HL-60/S4 treated with retinoic acid at 250 ng/mL for 4 days and 3 days (cell line): ENCODE data around the gene SPATA13.

Source experiments
- in situ Hi-C: fragments of 300-500 bp; cut with MboI; formaldehyde crosslinking; loops from 2 replicates; pipeline ENCODE4 v1.7.0; 2022; ENCODE audit warnings: low sequenced_read_pairs

Gene SPATA13

GRCh38 chr13:24166561-24166960, 6.0 kb downstream of the SPATA13 start:
- in situ Hi-C loops, result no loop called here

DNA sequence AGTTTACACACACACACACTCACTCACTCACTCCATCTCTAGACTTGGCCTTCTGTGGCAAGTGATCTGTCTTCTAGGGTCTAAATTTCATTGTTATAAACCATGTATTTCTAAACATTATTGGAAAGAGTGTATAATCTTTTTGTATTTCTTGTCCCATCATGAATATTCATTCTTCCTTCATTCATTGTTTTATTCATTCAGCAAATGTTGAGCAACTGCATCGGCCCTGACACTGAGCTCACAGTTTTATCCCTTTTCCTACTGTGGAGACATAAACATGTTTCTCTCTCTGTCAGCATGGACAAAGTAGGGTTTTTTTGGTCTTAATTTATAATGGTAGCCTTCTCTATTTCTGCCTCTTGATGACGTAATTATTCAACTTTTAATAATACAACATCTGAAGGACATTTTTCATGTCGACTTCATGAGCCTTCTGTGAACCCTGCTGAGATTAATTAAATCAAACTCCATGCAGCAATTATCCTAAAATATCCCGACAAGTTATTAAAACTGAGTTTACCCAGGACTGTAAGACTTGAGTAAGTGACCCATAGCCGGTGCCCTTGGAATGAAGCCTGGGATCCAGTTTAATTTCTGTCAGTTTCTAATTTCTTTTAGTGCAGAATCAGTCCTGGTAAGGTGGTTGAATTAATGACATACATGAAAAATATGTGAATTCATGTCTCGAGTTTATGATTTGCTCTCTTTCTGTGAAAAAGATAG, 7.3 kb downstream of the SPATA13 start:
- in situ Hi-C loops, result no loop called here

GRCh38 chr13:24168392-24168750, 7.9 kb downstream of the SPATA13 start:
- in situ Hi-C loops, result no loop called here

GRCh38 chr13:24168979-24169378, 8.5 kb downstream of the SPATA13 start:
- in situ Hi-C loops, result no loop called here

GRCh38 chr13:24172071-24172470, 11.6 kb downstream of the SPATA13 start:
- in situ Hi-C loops, result no loop called here

- in situ Hi-C loops, result no loop called here
These were observed 13.3 kb downstream of the SPATA13 start for GRCh38 chr13:24173795-24174194.

- in situ Hi-C loops, result no loop called here
These were observed 15.3 kb downstream of the SPATA13 start for GRCh38 chr13:24175847-24176246.

GRCh38 chr13:24176351-24177101, 16.0 kb downstream of the SPATA13 start:
- in situ Hi-C loops, result no loop called here

GRCh38 chr13:24178847-24179485, 18.4 kb downstream of the SPATA13 start:
- in situ Hi-C loops, result no loop called here

DNA sequence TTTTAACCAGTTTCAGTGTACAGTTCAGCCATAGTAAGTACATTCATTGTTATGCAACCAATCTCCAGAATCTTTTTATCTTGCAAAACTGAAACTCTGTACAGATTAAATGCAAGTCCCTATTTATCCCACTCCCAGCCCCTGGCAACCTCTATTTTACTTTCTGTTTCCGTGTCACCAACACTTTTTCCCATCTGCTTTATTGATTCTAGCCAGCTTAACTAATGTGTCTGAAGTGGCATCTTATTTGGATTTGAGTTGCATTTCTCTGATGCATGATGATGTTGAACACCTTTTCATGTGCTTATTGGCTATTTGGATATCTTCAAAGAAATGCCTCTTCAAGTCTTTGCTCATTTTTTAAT, 18.9 kb downstream of the SPATA13 start:
- in situ Hi-C loops, result no loop called here

GRCh38 chr13:24180750-24181377, 20.3 kb downstream of the SPATA13 start:
- in situ Hi-C loops, result no loop called here

DNA sequence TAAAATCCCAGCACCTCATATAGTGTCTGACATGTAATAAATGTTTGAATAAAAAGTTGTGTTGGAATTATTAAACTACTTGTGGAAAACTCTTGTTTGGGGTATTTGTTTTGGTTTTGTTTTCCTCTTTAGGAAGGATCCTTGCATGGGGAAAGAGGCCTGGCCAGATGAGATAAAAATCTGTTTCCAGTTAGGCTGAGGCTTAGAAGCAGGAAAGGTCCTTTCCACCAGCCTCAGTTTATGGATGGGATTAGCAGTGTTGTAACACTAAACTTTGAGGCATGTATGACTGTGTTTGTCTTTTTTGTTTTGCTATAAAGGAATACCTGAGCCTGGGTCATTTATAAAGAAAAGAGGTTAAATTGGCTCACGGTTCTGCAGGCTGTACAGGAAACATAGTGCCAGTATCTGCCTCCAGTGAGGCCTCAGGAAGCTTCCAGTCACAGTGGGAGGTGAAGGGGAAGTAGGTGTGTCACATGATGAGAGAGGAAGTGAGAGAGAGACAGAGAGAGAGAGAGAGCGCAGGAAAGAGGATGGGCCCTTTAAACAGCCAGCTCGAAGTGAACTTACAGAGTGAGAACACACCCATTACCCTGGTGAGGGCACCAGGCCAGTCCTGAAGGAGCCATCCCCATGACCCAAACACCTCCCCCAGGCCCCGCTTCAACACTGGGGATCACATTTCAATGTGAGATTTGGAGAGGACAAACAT, 21.6 kb downstream of the SPATA13 start:
- in situ Hi-C loops, result no loop called here

DNA sequence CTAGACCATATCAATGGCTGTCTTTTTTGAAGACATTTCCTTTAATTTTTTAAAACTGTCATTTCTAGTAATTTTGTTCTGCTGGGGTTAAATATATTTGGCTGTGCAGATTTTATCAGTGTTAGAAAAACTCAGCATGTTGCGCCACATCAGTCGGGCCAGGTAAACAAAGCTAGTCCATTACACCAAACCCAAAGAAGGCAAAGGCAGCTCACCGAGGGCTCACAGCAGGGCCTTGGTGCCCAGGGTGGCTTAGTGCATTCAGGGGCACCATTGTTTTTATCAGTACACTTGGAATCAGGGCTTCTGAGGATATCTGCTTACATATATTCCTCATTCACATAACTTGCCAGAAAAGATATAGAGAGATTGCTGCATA, 22.2 kb downstream of the SPATA13 start:
- in situ Hi-C loops, result no loop called here

DNA sequence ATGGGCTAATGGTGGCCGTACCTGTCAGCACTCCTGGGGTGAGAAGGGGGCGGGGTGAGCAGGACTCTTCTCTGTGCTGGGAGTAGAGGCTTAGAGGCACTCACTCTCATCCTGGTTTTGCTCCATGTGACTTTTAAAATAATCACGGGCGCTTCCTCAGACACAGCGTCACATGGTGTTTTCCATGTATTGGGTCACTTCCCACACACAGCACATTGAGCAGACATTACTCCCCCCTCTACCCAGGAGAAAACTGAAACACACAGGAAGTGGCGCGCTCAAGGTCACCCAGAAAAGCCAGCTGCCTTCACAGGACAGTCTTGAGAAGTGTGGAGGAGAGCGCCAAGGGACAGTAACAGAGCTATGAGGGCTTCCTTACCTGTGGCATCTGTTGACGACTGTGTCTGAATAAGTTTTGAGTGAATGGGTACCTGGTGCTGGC, 23.2 kb downstream of the SPATA13 start:
- in situ Hi-C loops, result no loop called here

DNA sequence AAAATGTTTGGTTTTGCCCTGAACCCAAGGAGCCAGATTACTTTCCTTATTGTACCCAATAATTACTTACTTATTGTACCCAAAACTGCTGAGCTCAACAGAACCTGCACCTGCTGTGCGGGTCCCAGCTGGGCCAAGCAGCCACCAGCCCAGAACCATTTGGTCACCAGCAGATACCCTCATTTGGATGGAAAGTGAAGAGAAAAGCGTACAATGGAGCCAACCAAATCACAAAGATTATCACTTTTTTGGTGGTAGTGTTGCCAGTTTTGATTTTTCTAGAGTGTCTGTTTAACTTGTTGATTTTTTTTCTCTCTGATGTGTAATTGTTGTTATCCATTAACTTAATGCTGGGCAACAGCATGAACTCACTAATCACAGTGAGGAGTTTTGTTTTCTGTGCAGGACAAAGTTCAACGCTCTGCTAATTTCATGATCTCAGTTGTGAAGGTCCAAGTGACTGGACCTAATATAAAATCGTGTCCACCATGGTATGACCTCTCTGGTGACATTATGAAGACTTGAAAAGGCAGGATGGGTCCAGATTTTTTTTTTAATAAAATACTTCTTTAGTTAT, 23.8 kb downstream of the SPATA13 start:
- in situ Hi-C loops, result no loop called here

- in situ Hi-C loops, result no loop called here
These were observed 24.4 kb downstream of the SPATA13 start for GRCh38 chr13:24184882-24185281.

GRCh38 chr13:24185591-24186232, 25.2 kb downstream of the SPATA13 start:
- in situ Hi-C loops, result no loop called here

GRCh38 chr13:24187185-24187584, 26.7 kb downstream of the SPATA13 start:
- in situ Hi-C loops, result no loop called here

DNA sequence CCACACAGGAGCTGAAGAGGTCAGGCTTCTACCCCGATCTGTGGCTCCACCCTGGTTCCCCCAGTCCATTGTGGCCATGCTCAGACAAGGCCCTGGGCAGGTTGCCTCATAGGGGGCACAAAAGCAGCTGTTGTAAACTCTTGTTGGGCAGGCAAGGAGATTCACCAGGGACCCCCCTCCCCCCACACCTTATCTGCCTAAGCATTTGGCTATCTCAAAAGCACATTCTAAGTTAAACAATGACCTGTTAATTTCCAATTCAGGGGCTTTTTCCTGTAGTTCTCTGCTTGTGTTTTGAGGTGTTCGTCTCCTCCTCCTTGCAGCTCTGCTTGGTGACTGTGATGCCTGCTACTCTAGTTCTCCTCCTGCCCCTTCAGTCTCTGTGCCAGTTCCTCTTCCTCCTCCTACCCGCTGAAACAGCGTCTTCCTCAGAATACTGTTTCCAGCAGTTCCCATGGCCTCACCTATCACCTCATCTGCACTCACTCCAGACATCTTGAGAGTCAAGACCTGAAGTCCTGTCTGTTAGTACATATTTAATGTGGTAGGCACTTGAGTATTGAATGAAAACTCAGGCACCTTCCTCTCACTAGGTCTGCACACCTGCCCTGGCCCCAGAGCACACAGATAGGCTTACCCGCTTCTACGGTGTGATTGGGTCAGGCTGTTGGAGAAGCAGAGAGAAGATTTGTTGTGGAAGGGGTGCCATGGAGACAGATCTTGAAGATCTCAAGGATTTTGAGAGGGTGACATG, 31.7 kb downstream of the SPATA13 start:
- in situ Hi-C loops, result no loop called here

GRCh38 chr13:24192811-24193162, 32.3 kb downstream of the SPATA13 start:
- in situ Hi-C loops, result no loop called here
